Activated naive CD8-positive, alpha-beta T cell treated with anti-CD3 and anti-CD28 coated beads for 36 hours (primary cell): ENCODE results near the gene ASTL. TPM values are rescaled to one million over a fixed set of nuclear protein-coding genes. Genes with fewer than 3 reads are reported as not detected.
"Not testable (repeated sequence)": the region's sequence is repeated elsewhere in the genome, so short reads cannot be mapped to it uniquely, and the experiment has no call there.

Source experiments
- DNase-seq: peaks from one replicate; pipeline ENCODE4 v3.0.0; 2021
- H3K27ac Mint-ChIP-seq: one replicate; pipeline ENCODE4 v1.8.0; 2022; ENCODE audit warnings: mild to moderate bottlenecking, moderate library complexity, mixed read lengths
- H3K27me3 Mint-ChIP-seq: one replicate; pipeline ENCODE4 v1.8.0; 2022; ENCODE audit warnings: mild to moderate bottlenecking, mixed read lengths
- H3K36me3 Mint-ChIP-seq: one replicate; pipeline ENCODE4 v1.8.0; 2021; ENCODE audit warnings: mild to moderate bottlenecking, mixed read lengths
- H3K4me1 Mint-ChIP-seq: one replicate; pipeline ENCODE4 v1.8.0; 2021; ENCODE audit warnings: mixed read lengths
- H3K4me3 Mint-ChIP-seq: one replicate; pipeline ENCODE4 v1.8.0; 2022; ENCODE audit warnings: mild to moderate bottlenecking, moderate library complexity, mixed read lengths
- H3K9me3 Mint-ChIP-seq: one replicate; pipeline ENCODE4 v1.8.0; 2022; ENCODE audit warnings: mixed read lengths
- total RNA-seq, 2 experiments: library from RNA; stranded (reverse); gene quantifications; one replicate each; pipeline ENCODE4 v1.2.3, GENCODE V29; 2021

Gene ASTL
- total RNA-seq, 2 experiments from 2014 or later = 22.1 to 23.3 TPM

- H3K27ac Mint-ChIP-seq = no peak overlapping the region
- DNase-seq = no peak
- no peak overlapping the region for H3K4me3 Mint-ChIP-seq
- H3K27me3 Mint-ChIP-seq = peaks cover 3% of the 10 kb centered on the region
- H3K9me3 Mint-ChIP-seq = no peaks in the 10 kb centered on the region
- no peaks in the 10 kb centered on the region for H3K36me3 Mint-ChIP-seq
- H3K4me1 Mint-ChIP-seq = peaks cover 3% of the 10 kb centered on the region
Measured at GRCh38 chr2:96085541-96086355, 52.6 kb downstream of the ASTL start.

GRCh38 chr2:96084858-96085518 is 53.3 kb downstream of the ASTL start:
- DNase-seq = not testable (repeated sequence)

GRCh38 chr2:96083989-96084857 is 54.1 kb downstream of the ASTL start:
- H3K36me3 Mint-ChIP-seq = no peaks in the 10 kb centered on the region
- peaks cover 3% of the 10 kb centered on the region for H3K4me1 Mint-ChIP-seq
- no peak overlapping the region for H3K27ac Mint-ChIP-seq
- no peak for DNase-seq
- peaks cover 3% of the 10 kb centered on the region for H3K27me3 Mint-ChIP-seq
- H3K4me3 Mint-ChIP-seq = no peak overlapping the region
- no peaks in the 10 kb centered on the region for H3K9me3 Mint-ChIP-seq

More at GRCh38 chr2:96084858-96085518, 53.3 kb downstream of the ASTL start:
- H3K4me1 Mint-ChIP-seq, H3K27me3 Mint-ChIP-seq, H3K4me3 Mint-ChIP-seq, H3K9me3 Mint-ChIP-seq, H3K27ac Mint-ChIP-seq, H3K36me3 Mint-ChIP-seq: not testable (repeated sequence)

- Mint-ChIP-seq H3K27ac (no peak overlapping the region), H3K36me3 (no peaks in the 10 kb centered on the region), H3K4me1 (peaks cover 3% of the 10 kb centered on the region), H3K4me3 (no peak overlapping the region), H3K27me3 (peaks cover 3% of the 10 kb centered on the region), H3K9me3 (no peaks in the 10 kb centered on the region)
- DNase-seq = no peak
Measured at GRCh38 chr2:96083064-96083939, 55.0 kb downstream of the ASTL start.

GRCh38 chr2:96082211-96083063 is 55.9 kb downstream of the ASTL start:
- Mint-ChIP-seq H3K9me3 (no peaks in the 10 kb centered on the region), H3K4me1 (peaks cover 3% of the 10 kb centered on the region), H3K27ac (no peak overlapping the region), H3K27me3 (peaks cover 3% of the 10 kb centered on the region), H3K4me3 (no peak overlapping the region), H3K36me3 (no peaks in the 10 kb centered on the region)
- DNase-seq = no peak

GRCh38 chr2:96081042-96081441 is 57.3 kb downstream of the ASTL start:
- Mint-ChIP-seq H3K9me3 (peaks cover 3% of the 10 kb centered on the region), H3K36me3 (no peaks in the 10 kb centered on the region), H3K4me3 (no peak overlapping the region), H3K4me1 (no peaks in the 10 kb centered on the region), H3K27me3 (peaks cover 3% of the 10 kb centered on the region), H3K27ac (no peak overlapping the region)
- DNase-seq = no peak

- no peak for DNase-seq
- Mint-ChIP-seq H3K27me3 (no peaks in the 10 kb centered on the region), H3K9me3 (peaks cover 8% of the 10 kb centered on the region), H3K36me3 (no peaks in the 10 kb centered on the region), H3K4me3 (no peak overlapping the region), H3K4me1 (no peaks in the 10 kb centered on the region), H3K27ac (no peak overlapping the region)
Measured at GRCh38 chr2:96075199-96075771, 63.0 kb downstream of the ASTL start.

GRCh38 chr2:96074156-96074555 is 64.1 kb downstream of the ASTL start:
- H3K27me3 Mint-ChIP-seq = no peaks in the 10 kb centered on the region
- no peak overlapping the region for H3K27ac Mint-ChIP-seq
- H3K4me3 Mint-ChIP-seq = no peak overlapping the region
- H3K9me3 Mint-ChIP-seq = peaks cover 8% of the 10 kb centered on the region
- no peaks in the 10 kb centered on the region for H3K4me1 Mint-ChIP-seq
- no peak for DNase-seq
- H3K36me3 Mint-ChIP-seq = no peaks in the 10 kb centered on the region

GRCh38 chr2:96073170-96073775 is 65.0 kb downstream of the ASTL start:
- H3K4me1 Mint-ChIP-seq = no peaks in the 10 kb centered on the region
- DNase-seq = no peak
- peaks cover 8% of the 10 kb centered on the region for H3K9me3 Mint-ChIP-seq
- H3K4me3 Mint-ChIP-seq = no peak overlapping the region
- no peaks in the 10 kb centered on the region for H3K27me3 Mint-ChIP-seq
- H3K36me3 Mint-ChIP-seq = no peaks in the 10 kb centered on the region
- no peak overlapping the region for H3K27ac Mint-ChIP-seq

Other genes with a start within 250 kb of the ASTL start
- gene ANKRD36C, start 146.7 kb downstream of the ASTL start, total RNA-seq = 10 to 100 TPM; 25.4 to 27.1 TPM
- 10 to 100 TPM; 36.3 to 41.8 TPM for gene GPAT2, start 103.6 kb downstream of the ASTL start, total RNA-seq
- under 1 TPM; 0.29 to 0.30 TPM for gene ADRA2B, start 21.9 kb downstream of the ASTL start, total RNA-seq
- 100 to 1,000 TPM; 274 to 279 TPM for gene DUSP2, start 6.9 kb upstream of the ASTL start, total RNA-seq
- gene STARD7, start 70.3 kb upstream of the ASTL start, total RNA-seq = 100 to 1,000 TPM; 229 to 231 TPM
- 10 to 100 TPM; 17.4 to 21.2 TPM for gene TMEM127, start 127.5 kb upstream of the ASTL start, total RNA-seq
- 10 to 100 TPM; 69.7 to 73.9 TPM for gene CIAO1, start 127.7 kb upstream of the ASTL start, total RNA-seq
- 100 to 1,000 TPM; 196 to 202 TPM for gene SNRNP200, start 167.0 kb upstream of the ASTL start, total RNA-seq
- gene ITPRIPL1, start 186.8 kb upstream of the ASTL start, total RNA-seq = 10 to 100 TPM; 44.8 to 46.0 TPM
- 10 to 100 TPM; 82.3 to 85.0 TPM for gene NCAPH, start 197.3 kb upstream of the ASTL start, total RNA-seq